HG03378 (cell line): ENCODE results near the gene EXOC3.

Experiments
- ATAC-seq: cut with Tn5 transposase; IDR thresholded peaks from one replicate; pipeline ENCODE4 v1.9.1; 2021; ENCODE audit warnings: mild to moderate bottlenecking, moderate library complexity; ENCODE audit not compliant: unreplicated experiment

EXOC3 gene

DNA sequence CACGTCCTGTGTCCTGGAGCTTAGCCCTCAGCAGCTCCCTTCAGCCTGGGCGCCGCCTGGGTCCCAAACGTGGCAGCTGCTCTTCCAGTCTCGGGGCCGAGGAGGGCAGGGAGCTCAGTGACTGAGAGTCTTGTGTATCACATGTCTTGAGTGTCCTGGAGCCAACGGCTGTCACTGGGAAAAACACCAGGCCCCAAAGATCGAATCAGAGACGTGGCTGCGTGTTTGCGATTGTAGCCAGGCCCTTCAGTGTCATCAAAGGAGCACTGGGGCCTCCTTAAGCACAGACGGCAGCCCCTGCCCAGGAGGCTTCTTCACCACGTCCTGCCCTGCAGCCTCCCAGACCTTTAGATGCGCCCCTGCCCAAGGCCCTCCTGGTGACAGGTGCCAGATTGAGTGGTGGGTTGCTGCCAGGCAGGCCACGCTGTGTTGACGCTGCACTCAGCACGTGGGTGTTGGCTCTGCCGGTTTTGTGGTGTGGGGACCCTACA is 5.7 kb upstream of the EXOC3 start:
- ATAC-seq = no peak

DNA sequence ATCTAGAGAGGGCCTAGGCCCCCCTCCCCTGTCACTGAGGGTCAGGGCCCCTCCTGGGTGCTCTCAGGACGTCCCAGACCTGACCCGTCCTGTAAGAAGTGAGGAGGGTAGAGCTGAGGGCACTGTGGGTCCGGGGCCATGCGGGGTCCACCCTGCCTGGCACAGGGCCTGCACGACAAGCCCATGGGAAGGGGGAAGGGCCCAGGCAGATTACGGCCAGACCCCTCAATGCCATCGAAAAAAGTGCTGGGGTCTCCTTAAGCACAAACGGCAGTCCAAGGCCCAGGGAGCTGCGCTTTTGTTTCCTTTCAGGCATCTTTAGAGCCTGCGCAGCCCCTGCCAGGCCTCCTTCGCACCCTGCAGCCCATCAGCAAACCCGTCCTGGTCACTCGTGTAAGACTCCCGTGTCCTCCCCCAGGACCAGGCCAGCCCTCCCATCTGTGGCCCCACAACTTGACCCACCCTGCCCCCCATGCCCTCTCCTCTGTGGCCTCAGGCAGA is 4.4 kb upstream of the EXOC3 start:
- ATAC-seq = no peak

DNA sequence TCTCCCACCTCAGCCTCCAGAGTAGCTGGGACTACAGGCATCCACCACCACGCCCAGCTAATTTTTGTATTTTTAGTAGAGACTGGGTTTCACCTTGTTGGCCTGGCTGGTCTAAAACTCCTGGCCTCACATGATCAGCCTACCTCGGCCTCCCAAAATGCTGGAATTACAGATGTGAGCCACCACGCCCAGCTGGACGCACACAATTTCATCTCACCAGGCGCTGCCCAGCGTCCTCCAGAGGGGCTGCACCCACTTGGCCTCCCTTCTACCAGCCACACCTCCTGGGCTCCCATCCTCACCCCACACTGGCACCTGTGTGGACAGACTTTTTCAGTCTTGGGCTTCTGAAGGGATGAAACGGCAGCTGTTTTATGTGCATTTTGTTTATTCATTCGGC is 3.8 kb upstream of the EXOC3 start:
- no peak for ATAC-seq

DNA sequence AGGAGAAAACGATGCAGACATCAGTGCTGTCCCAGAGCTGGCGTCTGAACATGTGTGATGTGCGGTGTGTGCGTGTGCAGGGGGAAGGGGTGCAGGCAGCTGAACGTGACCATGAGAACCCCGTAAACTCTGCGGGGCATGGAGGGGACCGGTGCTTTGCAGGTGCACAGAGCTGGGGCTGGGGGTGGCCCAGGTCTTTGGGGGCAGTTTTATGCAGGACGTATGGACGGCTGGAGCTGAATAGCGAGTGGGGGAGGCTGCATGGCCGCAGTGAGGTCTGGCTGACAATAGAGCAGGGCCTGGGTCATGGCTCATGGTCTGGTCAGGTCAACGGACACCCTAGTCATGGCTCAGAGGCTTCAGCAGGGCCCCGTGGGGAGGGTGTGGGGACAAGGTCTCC is 3.3 kb upstream of the EXOC3 start:
- no peak for ATAC-seq

DNA sequence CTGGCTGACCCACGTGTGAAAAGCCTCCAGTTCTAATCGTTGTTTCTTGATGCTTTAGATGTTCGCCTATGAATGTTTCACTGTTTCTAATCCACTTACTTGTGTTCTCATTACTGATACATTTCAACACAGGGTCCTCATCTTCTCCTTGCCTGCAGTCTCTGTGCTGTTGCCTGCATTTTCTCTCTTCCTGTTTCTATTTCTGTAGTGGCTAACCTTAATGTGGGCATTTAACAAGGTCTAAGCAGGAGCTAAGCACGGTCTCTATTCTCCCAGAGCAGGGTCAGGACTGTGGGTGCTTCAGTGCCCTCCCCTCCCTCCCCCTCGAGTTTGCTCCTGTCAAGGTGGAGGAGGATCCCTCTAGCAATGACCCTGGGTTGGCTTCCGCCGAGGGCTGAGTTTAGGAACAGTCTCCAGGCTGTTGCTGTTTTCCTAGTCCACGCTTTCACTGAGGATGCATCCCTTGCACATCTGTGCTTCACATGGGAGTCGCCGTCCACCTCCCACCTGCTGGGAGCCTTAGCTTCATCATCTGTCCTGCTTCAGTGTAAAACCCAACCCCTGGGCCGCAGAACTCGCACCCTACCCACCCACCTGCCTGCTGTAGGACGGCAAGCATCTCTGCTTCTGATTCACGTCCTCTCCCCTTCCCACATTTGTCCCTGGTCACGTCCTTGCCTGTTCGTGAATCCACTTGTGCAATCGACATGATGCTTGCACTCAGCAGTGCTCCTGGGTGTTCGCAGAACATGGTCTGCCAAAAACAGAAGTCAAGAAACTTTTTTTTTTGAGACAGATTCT is 2.4 kb upstream of the EXOC3 start:
- no peak for ATAC-seq

DNA sequence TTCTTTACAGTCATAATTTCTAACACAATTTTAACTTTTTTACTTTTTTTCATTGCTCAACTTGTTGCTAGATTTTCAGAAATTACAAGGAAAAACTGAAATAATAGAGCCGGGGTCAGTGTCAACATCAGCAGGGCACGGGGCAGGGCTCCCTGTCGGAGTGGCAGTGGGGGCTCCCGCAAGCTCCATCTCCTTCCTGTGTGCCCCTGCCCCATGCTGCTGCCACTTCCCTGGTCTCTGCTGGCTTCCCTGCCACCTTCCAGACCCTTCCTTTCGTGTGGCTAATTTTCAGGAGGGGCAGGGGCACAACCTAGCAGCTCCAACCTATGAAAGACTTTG is 1.0 kb upstream of the EXOC3 start:
- no peak for ATAC-seq

DNA sequence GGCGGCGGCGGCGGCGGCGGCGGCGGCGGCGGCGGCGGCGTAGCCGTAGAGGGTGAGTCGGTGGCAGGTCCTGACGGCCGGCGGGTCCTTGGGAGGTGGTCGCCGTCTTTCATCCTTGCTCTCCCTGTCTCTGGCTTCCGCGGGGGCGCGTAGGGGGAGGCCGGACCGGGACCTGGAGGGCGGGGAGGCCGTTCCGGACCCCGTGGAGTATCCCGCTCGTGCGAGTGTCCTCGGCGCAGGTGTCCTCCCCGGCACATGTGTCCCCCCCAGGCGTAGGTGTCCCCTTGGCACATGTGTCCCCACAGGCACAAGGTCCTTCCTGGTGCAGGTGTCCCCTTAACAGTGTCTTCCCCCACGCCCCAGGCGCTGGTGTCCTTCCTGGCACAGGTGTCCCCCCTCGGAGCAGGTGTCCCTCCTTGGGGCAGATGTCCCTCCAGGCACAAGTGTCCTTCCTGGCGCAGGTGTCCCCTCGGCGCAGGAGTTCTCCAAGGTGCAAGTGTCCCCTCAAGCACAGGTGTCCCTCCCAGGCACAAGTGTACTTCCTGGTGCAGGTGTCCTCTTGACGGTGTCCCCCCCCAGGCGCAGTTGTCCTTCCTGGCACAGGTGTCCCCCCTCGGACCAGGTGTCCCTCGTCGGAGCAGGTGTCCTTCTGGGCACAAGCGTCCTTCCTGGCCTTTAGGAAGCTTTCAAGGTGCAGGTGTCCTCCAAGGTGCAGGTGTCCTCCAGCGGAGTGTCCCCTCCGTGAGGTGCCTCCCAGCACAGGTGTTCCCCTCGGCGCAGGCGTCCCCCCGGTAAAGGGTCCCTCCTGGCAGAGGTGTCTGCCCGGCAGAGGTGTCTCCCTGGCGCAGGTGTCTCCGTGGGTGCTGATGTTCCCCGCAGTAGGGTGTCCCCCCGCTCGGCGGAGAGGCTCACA is 519 bp downstream of the EXOC3 start:
- no peak for ATAC-seq

DNA sequence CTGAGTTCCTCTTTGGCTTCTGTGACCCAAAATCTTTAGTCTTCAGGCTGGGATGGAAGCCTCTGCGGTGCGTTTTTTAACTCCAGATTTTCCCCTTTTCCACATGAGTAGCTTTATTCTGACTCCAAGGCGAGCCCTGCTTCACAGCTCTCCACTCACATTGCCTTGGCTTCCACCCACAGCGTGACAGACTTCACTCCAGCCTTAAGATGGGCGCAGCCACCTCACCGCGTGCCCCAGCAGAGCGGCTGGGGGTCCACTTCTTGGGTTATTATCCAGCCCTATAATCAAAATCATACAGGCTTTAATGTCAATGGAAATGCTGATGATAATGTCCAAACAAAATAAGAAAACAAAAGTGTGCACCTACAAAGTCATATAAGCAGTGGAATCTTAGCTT is 1.2 kb downstream of the EXOC3 start:
- no peak for ATAC-seq

DNA sequence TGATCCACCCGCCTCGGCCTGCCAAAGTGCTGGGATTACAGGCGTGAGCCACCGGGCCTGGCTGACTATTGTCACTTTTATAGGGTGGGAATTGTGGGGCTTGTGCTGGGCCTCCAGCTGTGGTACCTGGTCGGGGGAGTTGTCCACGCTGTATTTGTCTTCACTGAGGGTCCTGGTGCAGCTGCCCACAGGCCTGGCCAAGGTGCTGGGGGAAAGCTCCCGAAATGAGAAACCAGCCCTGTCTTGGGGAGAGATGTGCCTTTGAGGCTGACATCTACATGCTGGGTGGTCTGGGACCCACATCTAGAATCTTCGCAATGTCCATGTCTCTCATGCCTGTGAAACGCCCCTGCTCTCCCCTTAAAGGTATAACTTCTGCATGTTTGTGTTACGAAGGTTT is 2.6 kb downstream of the EXOC3 start:
- no peak for ATAC-seq

DNA sequence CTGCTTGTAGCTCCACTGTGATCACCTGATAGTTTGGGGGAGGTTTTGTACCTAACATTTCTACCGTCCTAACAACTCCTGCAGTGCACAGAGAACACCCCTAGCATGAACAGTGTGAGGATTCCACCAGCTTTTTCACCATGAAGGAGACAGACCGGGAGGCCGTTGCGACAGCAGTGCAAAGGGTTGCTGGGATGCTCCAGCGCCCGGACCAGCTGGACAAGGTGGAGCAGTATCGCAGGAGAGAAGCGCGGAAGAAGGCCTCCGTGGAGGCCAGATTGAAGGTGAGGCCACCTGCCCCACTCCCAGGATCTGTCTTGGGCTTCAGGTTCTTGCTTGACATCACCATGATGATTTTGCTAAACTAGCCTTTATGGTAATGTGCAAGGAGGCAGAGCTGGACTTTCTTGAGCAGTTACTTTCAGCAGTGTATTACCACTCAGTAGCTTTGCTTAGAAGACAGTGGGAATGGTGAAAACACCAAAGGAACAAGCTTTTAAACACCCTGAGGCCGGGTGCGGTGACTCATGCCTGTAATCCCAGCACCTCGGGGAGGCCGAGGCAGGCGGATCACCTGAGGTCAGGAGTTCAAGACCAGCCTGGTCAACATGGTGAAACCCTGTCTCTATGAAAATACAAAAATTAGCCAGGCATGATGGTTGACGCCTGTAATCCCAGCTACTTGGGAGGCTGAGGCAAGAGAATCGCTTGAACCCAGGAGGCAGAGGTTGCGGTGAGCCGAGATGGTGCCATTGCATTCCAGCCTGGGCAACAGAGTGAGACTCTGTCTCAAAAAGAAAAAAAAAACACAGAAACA is 3.3 kb downstream of the EXOC3 start:
- ATAC-seq = no peak

DNA sequence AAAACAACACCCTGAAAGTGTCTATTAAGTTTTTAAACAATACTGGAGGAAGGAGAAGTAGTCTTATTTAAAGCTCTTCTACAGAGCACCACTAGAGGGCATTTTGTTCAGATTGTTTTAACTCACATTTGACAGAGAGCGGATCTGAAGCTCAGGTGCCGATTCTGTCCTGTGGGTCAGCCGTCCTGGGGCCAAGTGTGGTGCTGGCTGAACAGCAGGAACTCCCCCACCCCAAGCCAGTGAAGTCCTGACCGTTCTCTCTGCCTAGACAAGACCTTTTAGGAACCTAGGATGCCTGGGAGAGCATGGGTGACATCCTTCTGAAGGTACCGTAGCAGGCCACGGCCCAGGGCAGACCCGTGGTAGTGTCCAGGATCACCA is 3.9 kb downstream of the EXOC3 start:
- ATAC-seq = no peak

DNA sequence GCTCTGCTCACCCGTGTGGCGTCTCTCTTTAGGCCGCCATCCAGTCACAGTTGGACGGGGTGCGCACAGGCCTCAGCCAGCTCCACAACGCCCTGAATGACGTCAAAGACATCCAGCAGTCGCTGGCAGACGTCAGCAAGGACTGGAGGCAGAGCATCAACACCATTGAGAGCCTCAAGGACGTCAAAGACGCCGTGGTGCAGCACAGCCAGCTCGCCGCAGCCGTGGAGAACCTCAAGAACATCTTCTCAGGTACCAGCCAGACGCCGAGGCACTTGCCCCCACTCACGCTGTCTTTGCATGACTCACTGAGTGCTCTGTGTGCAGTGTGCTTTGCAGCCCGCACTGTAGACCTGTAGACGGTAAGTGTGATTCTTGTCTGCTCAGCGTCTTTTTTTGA is 4.5 kb downstream of the EXOC3 start:
- no peak for ATAC-seq

DNA sequence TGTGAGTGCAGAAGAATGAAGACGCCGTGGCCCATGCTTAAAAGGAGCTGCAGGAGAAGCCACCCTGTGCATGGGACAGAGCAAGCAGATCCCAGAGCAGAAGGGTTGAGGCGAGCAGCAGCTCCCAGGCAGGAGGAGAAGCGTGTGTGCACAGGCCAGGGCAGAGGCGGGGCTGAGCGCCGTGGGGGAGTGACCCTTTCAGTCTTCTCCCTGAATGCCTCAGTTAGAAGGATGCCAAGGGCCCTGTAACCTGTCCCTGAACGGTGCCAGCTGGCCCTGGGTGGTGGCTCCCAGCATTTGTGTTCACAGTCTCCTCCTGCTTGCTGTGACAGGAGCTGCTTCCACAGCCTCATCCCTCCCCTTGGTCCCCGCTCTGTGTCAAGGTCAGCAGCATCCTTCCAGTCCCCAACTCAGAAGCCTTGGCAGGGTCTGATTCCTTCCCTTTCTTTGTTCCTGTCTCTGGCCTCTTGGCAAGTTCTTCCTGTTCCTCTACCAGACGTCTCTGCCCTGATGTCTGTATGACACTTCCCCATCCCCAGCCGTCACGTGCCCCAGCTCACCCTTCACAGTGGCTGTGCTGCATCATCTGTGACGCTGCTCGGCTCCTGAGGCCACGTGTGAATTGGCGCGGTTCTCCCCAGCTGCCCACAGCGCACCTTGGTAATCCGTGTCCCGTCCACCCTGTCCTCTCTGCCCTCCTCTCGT is 5.2 kb downstream of the EXOC3 start:
- no peak for ATAC-seq

DNA sequence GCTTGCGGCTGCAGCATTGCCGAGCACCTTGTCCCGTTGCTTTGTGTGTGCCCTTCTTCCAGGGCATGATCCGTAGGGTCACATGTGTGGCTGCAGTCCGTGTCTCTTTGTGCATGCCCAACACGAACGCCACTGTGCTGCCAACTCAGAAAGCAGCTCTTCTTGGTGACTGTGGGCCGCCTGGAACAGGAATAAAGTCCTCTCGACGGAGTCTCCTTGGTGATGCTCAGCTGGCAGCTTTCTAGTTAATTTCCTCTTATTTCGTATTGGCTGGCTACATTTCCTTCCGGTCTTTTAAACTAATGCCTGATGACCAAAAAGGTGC is 5.8 kb downstream of the EXOC3 start:
- ATAC-seq = no peak

DNA sequence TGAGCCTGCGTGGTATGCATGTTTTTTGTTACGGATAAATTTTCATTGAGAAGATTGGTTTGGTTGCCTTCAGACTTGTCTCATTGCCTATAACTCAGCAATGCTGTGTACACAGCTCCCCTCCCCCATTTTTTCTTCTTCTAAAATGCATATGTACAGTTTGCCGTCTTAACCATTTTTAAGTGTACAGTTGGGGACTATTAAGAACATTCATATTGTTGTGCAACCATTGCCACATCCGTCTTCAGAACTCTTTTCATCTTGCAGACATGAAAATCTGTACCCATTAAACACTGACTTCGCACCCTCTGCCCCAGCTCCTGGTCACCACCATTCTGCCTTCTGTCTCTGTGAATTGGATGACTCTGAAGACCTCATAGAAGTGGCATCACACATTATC is 6.2 kb downstream of the EXOC3 start:
- ATAC-seq = no peak

DNA sequence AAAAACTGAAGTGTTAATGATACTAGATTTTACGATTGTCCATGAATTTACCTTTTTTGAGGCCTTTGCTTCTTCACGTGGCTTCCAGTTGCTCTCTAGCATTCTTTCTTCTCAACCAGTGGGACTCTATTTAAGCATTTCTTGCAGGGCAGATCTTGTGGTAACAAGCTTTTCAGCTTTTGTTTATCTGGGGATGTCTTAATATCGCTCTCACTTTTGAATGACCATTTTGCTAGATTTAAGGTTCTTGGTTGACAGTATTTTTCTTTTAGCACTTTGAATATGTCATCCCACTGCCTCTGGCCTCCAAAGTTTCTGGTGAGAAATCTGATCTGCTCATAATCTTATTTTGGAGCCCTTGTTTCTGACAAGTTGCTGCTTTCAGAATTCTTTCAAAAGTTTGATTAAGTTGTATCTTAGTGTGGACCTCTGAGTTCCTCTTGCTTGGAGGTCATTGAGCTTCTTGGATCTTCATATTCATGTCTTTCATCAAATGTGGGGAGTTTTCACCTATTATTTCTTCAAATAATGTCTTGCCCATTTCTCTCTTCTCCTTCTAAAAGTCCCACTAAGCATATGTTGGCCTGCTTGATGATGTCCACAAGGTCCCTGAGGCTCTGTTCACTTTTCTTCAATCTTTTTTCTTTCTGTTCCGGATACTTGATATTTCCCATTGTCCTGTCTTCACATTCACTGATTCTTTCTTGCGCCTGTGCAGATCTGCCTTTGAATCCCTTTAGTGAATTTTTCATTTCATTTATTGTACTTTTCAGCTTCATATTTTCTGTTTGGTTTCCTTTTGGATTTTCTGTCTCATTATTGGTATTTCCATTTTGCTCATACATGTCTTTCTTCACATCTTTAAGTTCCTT is 8.8 kb downstream of the EXOC3 start:
- ATAC-seq = no peak

DNA sequence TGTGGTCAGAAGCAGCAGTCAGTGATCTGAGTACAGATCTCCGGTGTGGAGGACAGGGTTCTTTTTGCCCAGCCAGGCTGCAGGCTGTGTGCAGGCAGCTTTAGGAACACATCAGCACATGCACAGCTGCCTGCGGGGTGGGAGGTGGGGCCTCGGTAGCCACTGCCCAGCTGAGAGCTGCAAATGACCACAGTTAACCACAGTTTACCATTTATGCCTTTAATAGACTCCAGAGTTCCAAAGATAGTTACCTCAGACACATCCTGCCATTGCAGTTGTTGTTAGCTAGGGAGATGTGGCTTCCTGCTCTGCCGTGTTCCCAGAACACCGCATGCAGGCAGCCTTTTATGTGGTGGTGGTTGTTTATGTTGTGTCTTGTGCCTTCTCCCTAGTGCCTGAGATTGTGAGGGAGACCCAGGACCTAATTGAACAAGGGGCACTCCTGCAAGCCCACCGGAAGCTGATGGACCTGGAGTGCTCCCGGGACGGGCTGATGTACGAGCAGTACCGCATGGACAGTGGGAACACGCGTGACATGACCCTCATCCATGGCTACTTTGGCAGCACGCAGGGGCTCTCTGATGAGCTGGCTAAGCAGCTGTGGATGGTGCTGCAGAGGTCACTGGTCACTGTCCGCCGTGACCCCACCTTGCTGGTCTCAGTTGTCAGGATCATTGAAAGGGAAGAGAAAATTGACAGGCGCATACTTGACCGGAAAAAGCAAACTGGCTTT is 10.2 kb downstream of the EXOC3 start:
- no peak for ATAC-seq

DNA sequence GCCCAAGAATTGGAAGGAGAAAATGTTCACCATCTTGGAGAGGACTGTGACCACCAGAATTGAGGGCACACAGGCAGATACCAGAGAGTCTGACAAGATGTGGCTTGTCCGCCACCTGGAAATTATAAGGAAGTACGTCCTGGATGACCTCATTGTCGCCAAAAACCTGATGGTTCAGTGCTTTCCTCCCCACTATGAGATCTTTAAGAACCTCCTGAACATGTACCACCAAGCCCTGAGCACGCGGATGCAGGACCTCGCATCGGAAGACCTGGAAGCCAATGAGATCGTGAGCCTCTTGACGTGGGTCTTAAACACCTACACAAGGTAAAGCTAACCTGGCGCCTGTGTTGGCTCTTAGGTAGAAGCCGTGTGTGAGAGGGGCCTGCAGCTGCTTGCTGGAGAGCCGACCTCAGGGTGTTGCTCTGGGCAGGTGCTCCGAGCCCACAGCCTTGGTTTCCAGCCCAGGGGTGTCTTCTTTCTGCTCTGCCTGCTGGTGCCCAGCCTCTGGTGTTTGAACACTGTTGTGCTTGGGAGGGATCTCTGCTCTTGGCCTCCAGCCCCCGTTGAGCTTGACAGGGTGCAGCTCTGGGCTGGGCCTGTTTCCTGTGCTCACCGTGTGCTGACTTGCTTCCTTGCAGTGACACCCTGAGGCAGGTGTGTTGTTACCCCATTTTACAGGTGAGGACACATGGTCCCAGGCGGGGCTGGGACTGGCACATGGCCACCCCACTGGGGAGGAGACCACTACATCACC is 10.9 kb downstream of the EXOC3 start:
- ATAC-seq = no peak
